K562 treated with DMSO at 1 percent for 12 hours (cell line): ENCODE results near the gene BEX5. TPM values are rescaled to one million over a fixed set of nuclear protein-coding genes. Genes with fewer than 3 reads are reported as not detected.

Experiments used
- total RNA-seq: library from RNA; unstranded; fragments of 300-600 nt; gene quantifications from 2 replicates; pipeline ENCODE4 v1.2.3, GENCODE V29; 2022; ENCODE audit not compliant: insufficient read depth

BEX5 gene
- 5.1 and 5.6 TPM in 2 replicates for total RNA-seq

DNA sequence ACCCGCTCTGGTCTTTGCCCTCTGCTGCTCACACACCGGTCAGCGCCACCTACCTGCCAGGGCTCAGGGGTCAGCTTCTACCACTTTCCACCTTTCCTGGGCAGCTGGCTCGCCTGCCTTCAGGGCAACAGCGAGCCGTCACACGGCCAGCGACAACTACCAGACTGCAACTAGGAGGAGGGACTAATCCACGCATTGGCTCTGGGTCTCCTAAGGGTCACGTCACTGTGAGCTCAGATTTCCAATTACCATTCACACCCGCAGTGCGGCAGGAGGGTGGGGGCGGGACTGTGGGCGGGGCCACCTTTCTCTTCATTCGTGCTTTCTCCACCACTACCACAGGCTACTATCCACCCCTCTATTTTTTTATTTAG lies at the start of gene BEX5:
TSS of gene BEX5 (minus strand) at position 172 of the 374 bp plus-strand sequence. CDS start 1,712 bp downstream, outside the sequence.

DNA sequence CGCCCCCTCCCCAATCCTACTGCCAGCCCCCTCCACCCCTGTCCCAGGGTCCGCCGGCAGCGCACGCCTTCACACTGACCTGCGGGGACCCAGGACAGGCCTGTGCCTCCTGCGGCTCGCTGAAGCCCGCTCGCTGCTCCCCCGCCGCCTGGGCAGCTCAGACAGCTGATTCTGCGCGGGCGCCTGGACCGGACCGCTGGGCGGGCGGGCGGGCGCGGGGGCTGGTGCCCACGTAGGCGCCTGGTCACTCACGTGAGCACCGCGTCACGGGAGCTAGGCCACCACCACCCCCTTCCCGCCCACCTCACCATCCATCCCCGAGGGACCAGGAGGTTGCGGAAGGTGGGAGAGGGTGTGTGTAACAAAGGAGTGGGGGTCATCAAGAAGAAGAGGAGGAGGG lies 13.5 kb downstream of the BEX5 start, which contains the start of gene TCEAL6:
TSS of gene TCEAL6 (minus strand) at position 208 of the 400 bp plus-strand sequence.

DNA sequence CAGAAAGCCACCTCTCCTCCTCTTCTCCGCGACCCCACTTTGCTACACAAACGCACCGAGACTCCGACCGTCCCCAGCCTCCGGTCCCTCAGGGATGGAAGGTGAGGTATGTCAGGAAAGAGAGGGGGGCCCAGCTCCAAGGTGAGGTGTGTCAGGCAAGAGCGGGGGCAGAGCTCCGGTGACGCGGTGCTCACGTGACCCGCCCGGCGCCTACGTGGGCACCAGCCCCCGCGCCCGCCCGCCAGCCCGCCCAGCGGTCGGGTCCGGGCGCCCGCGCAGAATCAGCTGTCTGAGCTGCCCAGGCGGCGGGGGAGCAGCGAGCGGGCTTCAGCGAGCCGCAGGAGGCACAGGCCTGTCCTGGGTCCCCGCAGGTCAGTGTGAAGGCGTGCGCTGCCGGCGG lies 30.3 kb downstream of the BEX5 start, which contains the start of gene TCEAL2:
TSS of gene TCEAL2 (plus strand) at position 244 of the 400 bp plus-strand sequence. CDS start 1,152 bp downstream, outside the sequence.

Other genes with a start within 250 kb of the BEX5 start
- gene ZMAT1, start 223.9 kb downstream of the BEX5 start, total RNA-seq = 0.33 and 0.39 TPM in 2 replicates
- not detected in 2 replicates for gene TCEAL2, start 30.3 kb downstream of the BEX5 start, total RNA-seq
- gene TCEAL6, start 13.5 kb downstream of the BEX5 start, total RNA-seq = not detected in 2 replicates
- not detected in 2 replicates for gene TCP11X1, start 59.3 kb upstream of the BEX5 start, total RNA-seq
- gene NXF2, start 91.2 kb upstream of the BEX5 start, total RNA-seq = 9.1 TPM in 1 of 2 replicates, not detected in the other